H9 (cell line): Measurements from ENCODE around the gene S100A7A. TPM values are rescaled to one million over a fixed set of nuclear protein-coding genes. Genes with fewer than 3 reads are reported as not detected.

Experiments used
- DNase-seq: peaks from one replicate; pipeline ENCODE4 v3.0.0-alpha.2; 2017
- H2AFZ ChIP-seq: one replicate; pipeline ENCODE4 v1.6.1; 2013; ENCODE audit warnings: mild to moderate bottlenecking, low read length, control low read depth, moderate library complexity
- H2AK5ac ChIP-seq: 2 replicates; pipeline ENCODE4 v1.6.1; 2013; ENCODE audit warnings: low read length, control low read depth, mixed read lengths; ENCODE audit not compliant: insufficient read length
- H2BK120ac ChIP-seq: one replicate; pipeline ENCODE4 v1.6.1; 2013; ENCODE audit warnings: low read depth, mild to moderate bottlenecking, low read length, control low read depth, inconsistent platforms; ENCODE audit not compliant: poor library complexity, severe bottlenecking
- H2BK12ac ChIP-seq: 2 replicates; pipeline ENCODE4 v1.6.1; 2013; ENCODE audit warnings: low read length, control low read depth, mixed read lengths, low read depth; ENCODE audit not compliant: insufficient read length
- H2BK15ac ChIP-seq: 2 replicates; pipeline ENCODE4 v1.6.1; 2013; ENCODE audit warnings: low read depth, low read length, control low read depth
- H2BK20ac ChIP-seq: one replicate; pipeline ENCODE4 v1.6.1; 2013; ENCODE audit warnings: low read depth, mild to moderate bottlenecking, low read length, control low read depth, inconsistent platforms; ENCODE audit not compliant: poor library complexity, severe bottlenecking
- H2BK5ac ChIP-seq: 2 replicates; pipeline ENCODE4 v1.6.1; 2013; ENCODE audit warnings: low read length, control low read depth, mixed read lengths; ENCODE audit not compliant: insufficient read length
- H3K14ac ChIP-seq: 2 replicates; pipeline ENCODE4 v1.6.1; 2013; ENCODE audit warnings: low read length, control low read depth; ENCODE audit not compliant: insufficient read depth
- H3K18ac ChIP-seq: 2 replicates; pipeline ENCODE4 v1.6.1; 2013; ENCODE audit warnings: low read depth, mild to moderate bottlenecking, mixed read lengths, low read length, control low read depth; ENCODE audit not compliant: insufficient read length
- H3K23ac ChIP-seq: 2 replicates; pipeline ENCODE4 v1.6.1; 2013; ENCODE audit warnings: low read length, control low read depth, mixed read lengths, low read depth; ENCODE audit not compliant: insufficient read length
- H3K23me2 ChIP-seq: 2 replicates; pipeline ENCODE4 v1.6.1; 2013; ENCODE audit warnings: low read depth, mild to moderate bottlenecking, mixed read lengths, low read length, control low read depth; ENCODE audit not compliant: insufficient read length, poor library complexity, severe bottlenecking
- H3K27ac ChIP-seq: 2 replicates; pipeline ENCODE4 v1.5.1; 2013; ENCODE audit warnings: low read length, control low read depth, mixed read lengths, low read depth; ENCODE audit not compliant: insufficient read length
- H3K27me3 ChIP-seq: 2 replicates; pipeline ENCODE4 v1.6.1; 2013; ENCODE audit warnings: low read length, control low read depth, inconsistent platforms; ENCODE audit not compliant: insufficient read depth
- H3K4ac ChIP-seq: 2 replicates; pipeline ENCODE4 v1.6.1; 2013; ENCODE audit warnings: low read depth, mild to moderate bottlenecking, control low read depth, inconsistent platforms, low read length, moderate library complexity
- H3K4me1 ChIP-seq: 2 replicates; pipeline ENCODE4 v1.6.1; 2013; ENCODE audit warnings: low read length, control low read depth, inconsistent platforms; ENCODE audit not compliant: insufficient read depth
- H3K4me2 ChIP-seq: 2 replicates; pipeline ENCODE4 v1.6.1; 2013; ENCODE audit warnings: low read length, control low read depth, mixed read lengths; ENCODE audit not compliant: insufficient read length, insufficient read depth
- H3K56ac ChIP-seq: 2 replicates; pipeline ENCODE4 v1.6.1; 2013; ENCODE audit warnings: low read depth, mild to moderate bottlenecking, mixed read lengths, low read length, control low read depth; ENCODE audit not compliant: insufficient read length
- H3K79me1 ChIP-seq: 2 replicates; pipeline ENCODE4 v1.6.1; 2013; ENCODE audit warnings: low read depth, mild to moderate bottlenecking, moderate library complexity, low read length, control low read depth, inconsistent platforms; ENCODE audit not compliant: insufficient read depth, poor library complexity, severe bottlenecking
- H3K79me2 ChIP-seq: 2 replicates; pipeline ENCODE4 v1.6.1; 2013; ENCODE audit warnings: low read length, control low read depth, inconsistent platforms; ENCODE audit not compliant: insufficient read depth
- H3K9ac ChIP-seq: 2 replicates; pipeline ENCODE4 v1.6.1; 2013; ENCODE audit warnings: low read length, control low read depth, mixed read lengths; ENCODE audit not compliant: insufficient read length; ENCODE audit errors: extremely low read depth
- H3K9me3 ChIP-seq: one replicate; pipeline ENCODE4 v1.6.1; 2013; ENCODE audit warnings: low read depth, low read length, inconsistent platforms; ENCODE audit not compliant: control insufficient read depth
- H3T11ph ChIP-seq: one replicate; pipeline ENCODE4 v1.6.1; 2013; ENCODE audit warnings: mild to moderate bottlenecking, low read length, control low read depth, inconsistent platforms
- H4K20me1 ChIP-seq: one replicate; pipeline ENCODE4 v1.6.1; 2013; ENCODE audit not compliant: control insufficient read depth, insufficient read length, insufficient read depth
- H4K5ac ChIP-seq: 2 replicates; pipeline ENCODE4 v1.6.1; 2013; ENCODE audit warnings: low read depth, mild to moderate bottlenecking, mixed read lengths, low read length, control low read depth; ENCODE audit not compliant: insufficient read length
- H4K8ac ChIP-seq: replicated peaks from 2 replicates; pipeline ENCODE4 v1.6.1; 2013; ENCODE audit warnings: low read length, control low read depth, mixed read lengths, low read depth; ENCODE audit not compliant: insufficient read length
- H4K91ac ChIP-seq: 2 replicates; pipeline ENCODE4 v1.6.1; 2013; ENCODE audit warnings: low read depth, mild to moderate bottlenecking, moderate library complexity, mixed read lengths, low read length, control low read depth; ENCODE audit not compliant: insufficient read length
- H3K27ac Mint-ChIP-seq, 3 experiments: 2 replicates in 2 of 3; 3 replicates in 1 of 3; pipeline ENCODE4 v1.8.0; 2020 to 2021; ENCODE audit warnings: mixed read lengths in 3 of 3, mild to moderate bottlenecking in 1 of 3, moderate library complexity in 1 of 3
- H3K27me3 Mint-ChIP-seq: 2 replicates; pipeline ENCODE4 v1.8.0; 2021; ENCODE audit warnings: low read depth, mild to moderate bottlenecking, moderate library complexity, mixed read lengths
- H3K36me3 Mint-ChIP-seq, 3 experiments: 2 replicates in 2 of 3; 3 replicates in 1 of 3; pipeline ENCODE4 v1.8.0; 2020 to 2021; ENCODE audit warnings: low read depth in 3 of 3, mixed read lengths in 3 of 3; ENCODE audit not compliant: insufficient read depth in 1 of 3
- H3K4me1 Mint-ChIP-seq, 2 experiments: 2 replicates each; pipeline ENCODE4 v1.8.0; 2020; ENCODE audit warnings: mixed read lengths in 2 of 2
- H3K4me3 Mint-ChIP-seq, 2 experiments: 2 replicates in 1 of 2; 3 replicates in 1 of 2; pipeline ENCODE4 v1.8.0; 2020 to 2021; ENCODE audit warnings: mild to moderate bottlenecking in 2 of 2, mixed read lengths in 2 of 2, moderate library complexity in 1 of 2
- H3K9me3 Mint-ChIP-seq, 2 experiments: 2 replicates in 1 of 2; 3 replicates in 1 of 2; pipeline ENCODE4 v1.8.0; 2020; ENCODE audit warnings: mild to moderate bottlenecking in 2 of 2, mixed read lengths in 2 of 2, moderate library complexity in 1 of 2
- WGBS: extraction: QIAGEN DNeasy Blood & Tissue Kit; methylation state at CpG from one replicate; pipeline ENCODE4 v1.1.7; 2013; ENCODE audit warnings: missing lambda C conversion rate, low lambda C conversion rate, mixed read lengths; ENCODE audit not compliant: insufficient read length; ENCODE audit errors: extremely low coverage; 5-methylcytosine and 5-hydroxymethylcytosine counted together
- total RNA-seq: library from RNA; stranded (reverse); gene quantifications from 2 replicates; pipeline ENCODE4 v1.2.1, GENCODE V29; 2021
- TF ChIP-seq, protein P1 (sequence below): fragments of 200-600 bp; sonication (generic); conservative IDR thresholded peaks from 3 replicates; pipeline ENCODE4 v1.8.0; 2021; ENCODE audit warnings: antibody characterized with exemption, mild to moderate bottlenecking

Gene S100A7A
- total RNA-seq, 1 experiment from 2014 or later, result not detected

GRCh38 chr1:153397924-153398651, 18.2 kb upstream of the S100A7A start:
- H2AFZ ChIP-seq, result no peak overlapping the region
- no peak overlapping the region for H3K4ac ChIP-seq
- H3K18ac ChIP-seq, result no peak overlapping the region
- H3K27ac Mint-ChIP-seq, result peak overlapping the region in 1 of 3 experiments; percentile 72; a peak in 1 of 7 replicates
- no peaks in the 10 kb centered on the region for H3K79me1 ChIP-seq
- H3K79me2 ChIP-seq, result no peaks in the 10 kb centered on the region
- no peak overlapping the region for H2AK5ac ChIP-seq
- no peak overlapping the region for H3K9ac ChIP-seq
- H3K9me3 ChIP-seq, result no peaks in the 10 kb centered on the region
- H2BK5ac ChIP-seq, result no peak overlapping the region
- H2BK120ac ChIP-seq, result no peak overlapping the region
- no peaks in the 10 kb centered on the region for H4K20me1 ChIP-seq
- peaks cover 3% of the 10 kb centered on the region; the same call in 1 of the 2 replicates for H3K4me1 ChIP-seq
- H4K5ac ChIP-seq, result no peak overlapping the region
- H3K27me3 Mint-ChIP-seq, result peaks cover 13% of the 10 kb centered on the region
- H3K4me2 ChIP-seq, result no peak overlapping the region
- no peak overlapping the region for H3K27ac ChIP-seq
- H4K8ac ChIP-seq, result no peak overlapping the region
- H3K36me3 Mint-ChIP-seq, result no peaks in the 10 kb centered on the region; a peak in 1 of 7 replicates
- H2BK12ac ChIP-seq, result no peak overlapping the region
- TF ChIP-seq, protein P1, sequence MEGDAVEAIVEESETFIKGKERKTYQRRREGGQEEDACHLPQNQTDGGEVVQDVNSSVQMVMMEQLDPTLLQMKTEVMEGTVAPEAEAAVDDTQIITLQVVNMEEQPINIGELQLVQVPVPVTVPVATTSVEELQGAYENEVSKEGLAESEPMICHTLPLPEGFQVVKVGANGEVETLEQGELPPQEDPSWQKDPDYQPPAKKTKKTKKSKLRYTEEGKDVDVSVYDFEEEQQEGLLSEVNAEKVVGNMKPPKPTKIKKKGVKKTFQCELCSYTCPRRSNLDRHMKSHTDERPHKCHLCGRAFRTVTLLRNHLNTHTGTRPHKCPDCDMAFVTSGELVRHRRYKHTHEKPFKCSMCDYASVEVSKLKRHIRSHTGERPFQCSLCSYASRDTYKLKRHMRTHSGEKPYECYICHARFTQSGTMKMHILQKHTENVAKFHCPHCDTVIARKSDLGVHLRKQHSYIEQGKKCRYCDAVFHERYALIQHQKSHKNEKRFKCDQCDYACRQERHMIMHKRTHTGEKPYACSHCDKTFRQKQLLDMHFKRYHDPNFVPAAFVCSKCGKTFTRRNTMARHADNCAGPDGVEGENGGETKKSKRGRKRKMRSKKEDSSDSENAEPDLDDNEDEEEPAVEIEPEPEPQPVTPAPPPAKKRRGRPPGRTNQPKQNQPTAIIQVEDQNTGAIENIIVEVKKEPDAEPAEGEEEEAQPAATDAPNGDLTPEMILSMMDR, result no peak
- no peak overlapping the region for H3K4me3 Mint-ChIP-seq
- no peak overlapping the region for H4K91ac ChIP-seq
- DNase-seq, result peak; percentile 20
- no peak overlapping the region for H3T11ph ChIP-seq
- H3K23ac ChIP-seq, result no peak overlapping the region
- no peak overlapping the region for H2BK20ac ChIP-seq
- no peaks in the 10 kb centered on the region for H3K27me3 ChIP-seq
- no peaks in the 10 kb centered on the region for H3K23me2 ChIP-seq
- no peak overlapping the region for H2BK15ac ChIP-seq
- peaks cover 7 to 12% of the 10 kb centered on the region in 2 experiments; a peak in 3 of 4 replicates for H3K4me1 Mint-ChIP-seq
- H3K56ac ChIP-seq, result no peak overlapping the region
- H3K14ac ChIP-seq, result no peak overlapping the region
- WGBS, result no CpG with 5 or more reads among the region's 6 CpGs
- no peaks in the 10 kb centered on the region for H3K9me3 Mint-ChIP-seq
